ENCODE data around the gene ZNF341. TPM values are rescaled to one million over a fixed set of nuclear protein-coding genes. Genes with fewer than 3 reads are reported as not detected.

Gene ZNF341
- total RNA-seq, 1 donor from 2014 or later, result 2.1 TPM

DNA sequence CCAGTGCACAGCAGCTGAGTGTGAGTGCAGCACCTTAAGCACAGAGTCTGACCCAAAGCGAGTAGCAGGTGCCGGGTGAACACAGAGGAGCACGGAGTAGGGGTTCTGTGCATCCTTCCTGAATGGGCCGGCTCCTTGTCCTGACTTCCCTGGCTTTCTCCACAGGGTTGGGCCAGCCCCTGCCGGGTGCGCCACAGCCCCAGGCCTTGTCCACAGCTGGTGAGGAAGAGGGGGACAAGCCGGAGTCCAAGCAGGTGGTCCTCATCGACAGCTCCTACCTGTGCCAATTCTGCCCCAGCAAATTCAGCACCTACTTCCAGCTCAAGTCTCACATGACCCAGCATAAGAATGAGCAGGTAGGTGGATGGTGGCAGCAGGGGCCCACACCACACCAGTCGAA lies 34.9 kb downstream of the ZNF341 start:
- DNase-seq (ENCODE audit: low read depth), result no peak

DNA sequence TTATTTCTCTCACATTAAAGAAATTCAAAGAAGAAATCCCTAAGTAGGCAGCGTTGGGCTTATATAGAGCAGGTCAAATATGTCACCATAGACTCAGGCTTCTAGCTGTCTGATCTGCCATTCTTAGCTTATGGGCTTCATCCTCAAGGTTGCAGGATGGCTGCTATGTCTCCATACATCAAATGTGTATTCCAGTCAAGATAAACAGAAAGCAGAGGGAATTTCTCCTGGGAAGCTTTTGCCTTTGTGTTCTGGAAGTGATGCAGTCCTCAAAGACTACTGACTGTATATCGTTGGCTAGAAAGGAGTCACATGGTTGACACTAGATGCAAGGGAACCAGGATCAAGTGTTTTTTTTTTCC lies 36.0 kb downstream of the ZNF341 start:
- DNase-seq (ENCODE audit: low read depth), result no peak

DNA sequence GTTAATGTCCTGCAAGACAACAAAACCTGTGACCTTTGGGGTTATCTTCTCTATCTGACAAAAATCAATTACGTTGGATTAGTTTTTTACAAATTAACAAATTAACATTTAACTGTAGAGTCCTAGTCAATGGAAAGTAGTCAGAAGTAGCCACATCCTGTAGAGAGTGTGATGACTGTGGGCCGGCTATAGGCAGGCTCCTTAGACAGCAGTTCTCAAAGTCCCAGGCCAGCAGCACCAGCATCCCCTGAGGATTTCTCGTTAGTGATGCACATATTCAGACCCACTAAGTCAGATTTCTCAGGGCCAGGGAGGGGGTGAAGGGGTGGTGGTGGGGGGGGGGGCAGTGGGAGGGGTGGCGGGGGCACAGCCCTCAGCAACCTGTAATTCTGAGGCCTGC lies 37.2 kb downstream of the ZNF341 start:
- no peak for DNase-seq (ENCODE audit: low read depth)

DNA sequence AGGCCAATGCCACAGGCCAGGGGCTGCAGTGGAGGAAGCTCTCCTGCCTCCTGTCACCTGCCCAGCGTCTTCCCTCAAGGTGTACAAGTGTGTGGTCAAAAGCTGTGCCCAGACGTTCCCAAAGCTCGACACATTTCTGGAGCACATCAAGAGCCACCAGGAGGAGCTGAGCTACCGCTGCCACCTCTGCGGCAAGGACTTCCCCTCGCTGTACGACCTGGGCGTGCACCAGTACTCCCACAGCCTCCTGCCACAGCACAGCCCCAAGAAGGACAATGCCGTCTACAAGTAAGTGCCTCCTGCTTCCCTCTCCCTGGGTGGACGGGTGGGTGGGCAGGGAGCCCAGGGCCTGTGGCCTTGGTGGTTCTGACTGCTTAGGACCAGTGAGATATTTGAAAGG lies 38.2 kb downstream of the ZNF341 start:
- no peak for DNase-seq (ENCODE audit: low read depth)

DNA sequence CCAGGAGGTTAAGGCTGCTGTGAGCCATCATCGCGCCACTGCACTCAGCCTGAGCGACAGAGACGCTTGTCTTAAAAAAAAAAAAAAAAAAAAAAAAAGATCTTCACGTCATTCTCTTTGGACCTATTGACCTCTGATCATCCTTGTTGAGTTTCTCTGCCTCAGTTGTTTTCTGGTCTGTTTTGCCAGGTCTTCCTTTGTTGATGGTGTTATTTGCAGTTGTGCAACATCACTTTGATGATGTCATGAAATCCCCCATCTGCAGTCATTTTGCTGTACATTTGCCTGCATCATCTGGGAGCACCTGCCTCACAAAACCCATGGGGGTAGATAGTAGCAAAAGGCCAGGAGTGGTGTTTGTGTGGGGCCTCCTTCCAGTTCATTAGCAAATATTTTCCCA lies 40.1 kb downstream of the ZNF341 start:
- DNase-seq (ENCODE audit: low read depth), result no peak

DNA sequence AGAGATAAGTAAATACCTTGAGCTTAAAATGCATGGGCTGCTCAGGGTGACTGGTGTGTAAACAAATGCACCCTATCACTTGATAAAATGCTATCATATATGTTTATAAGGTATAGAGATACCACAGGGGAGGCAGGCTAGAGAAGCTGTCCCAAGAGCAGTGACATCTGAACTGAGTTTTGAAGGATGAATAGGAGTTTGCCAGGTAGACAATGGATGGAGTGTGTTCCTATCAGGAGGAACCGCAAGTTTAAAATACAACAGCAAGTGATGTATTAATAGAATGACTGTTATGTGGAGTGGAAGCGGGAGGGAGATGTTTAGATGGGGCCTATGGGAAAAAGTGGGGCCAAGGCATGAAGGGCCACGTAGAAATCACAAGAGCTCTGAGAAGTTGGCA lies 40.6 kb downstream of the ZNF341 start:
- DNase-seq (ENCODE audit: low read depth), result no peak

DNA sequence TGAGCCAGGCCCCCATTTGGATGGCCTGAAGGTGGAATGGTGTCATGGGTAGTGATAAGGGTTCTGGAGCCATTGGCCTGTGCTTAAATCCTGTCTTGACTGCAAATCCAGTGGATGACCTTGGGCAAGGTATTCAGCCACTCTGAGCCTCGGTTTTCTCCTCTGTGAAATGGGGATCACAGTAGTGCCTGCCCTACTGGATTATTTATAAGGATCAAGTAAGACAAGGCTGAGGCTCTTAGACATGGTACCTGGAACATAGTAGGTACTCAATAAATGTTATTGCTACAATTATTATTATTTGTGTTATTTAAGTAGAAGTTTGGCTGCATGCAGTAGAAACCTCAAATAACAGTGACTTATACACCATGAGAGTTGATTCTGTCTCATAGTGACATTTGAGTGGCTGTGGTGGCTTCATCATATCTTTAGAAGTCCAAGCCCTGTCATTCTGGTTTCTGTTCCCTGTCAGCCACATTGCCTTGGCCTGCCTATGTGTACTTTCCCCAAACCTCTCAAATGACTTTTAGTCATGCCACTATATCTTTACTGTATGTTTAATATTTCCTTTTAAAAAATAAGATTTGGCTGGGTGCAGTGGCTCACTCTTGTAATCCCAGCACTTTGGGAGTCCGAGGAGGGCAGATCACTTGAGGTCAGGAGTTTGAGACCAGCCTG lies 41.8 kb downstream of the ZNF341 start:
- DNase-seq (ENCODE audit: low read depth), result no peak

DNA sequence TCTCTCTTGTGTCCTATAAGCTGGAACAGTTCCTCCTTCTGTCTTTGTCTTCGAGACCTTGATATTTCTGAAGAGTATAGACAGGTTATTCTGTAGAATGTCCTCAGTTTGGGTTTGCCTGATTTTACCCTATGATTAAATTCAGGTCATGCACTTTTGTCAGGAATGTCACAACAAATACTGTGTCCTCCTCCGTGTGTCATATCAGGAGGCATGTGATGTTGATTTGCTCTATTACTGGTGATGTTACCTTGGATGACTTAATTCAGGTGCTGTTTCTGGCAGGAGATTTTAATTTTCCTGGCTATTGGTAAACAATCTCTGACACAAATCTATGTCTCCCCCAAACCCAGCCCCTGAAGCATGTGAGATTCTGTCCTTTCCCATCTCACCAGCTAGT lies 46.0 kb downstream of the ZNF341 start:
- DNase-seq (ENCODE audit: low read depth), result no peak

DNA sequence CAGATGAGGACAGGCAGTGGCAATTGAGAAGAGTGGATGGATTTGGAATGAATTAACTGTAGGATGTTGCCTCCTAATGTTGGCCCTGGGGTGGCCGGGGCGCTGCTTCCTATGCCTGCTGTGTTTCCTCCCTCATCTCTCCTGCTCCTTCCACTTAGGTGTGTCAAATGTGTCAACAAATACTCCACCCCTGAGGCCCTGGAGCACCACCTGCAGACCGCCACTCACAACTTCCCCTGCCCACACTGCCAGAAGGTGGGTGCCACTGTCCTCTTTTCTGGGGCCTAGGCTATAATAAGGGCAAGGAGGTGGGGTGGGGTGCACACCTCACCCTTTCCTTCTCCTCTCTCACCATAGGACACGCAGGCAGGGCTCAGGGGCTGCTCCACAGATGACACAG lies 49.3 kb downstream of the ZNF341 start:
- no peak for DNase-seq (ENCODE audit: low read depth)

DNA sequence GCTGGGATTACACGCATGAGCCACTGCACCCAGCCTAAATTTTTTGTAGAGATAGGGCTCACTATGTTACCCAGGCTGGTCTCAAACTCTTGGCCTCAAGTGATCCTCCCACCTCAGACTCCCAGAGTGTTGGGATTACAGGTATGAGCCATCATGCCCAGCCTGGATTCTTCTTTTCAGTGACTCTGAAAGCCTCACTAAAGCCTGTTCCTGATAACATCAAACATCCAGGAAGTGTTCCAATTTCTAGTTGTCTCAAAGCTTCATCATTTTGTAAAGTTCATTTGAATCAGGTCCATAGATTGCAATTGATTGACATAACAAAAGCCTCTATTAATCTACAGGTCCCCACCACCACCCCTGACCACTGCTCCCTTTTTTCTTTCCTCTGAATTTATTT lies 50.1 kb downstream of the ZNF341 start:
- DNase-seq (ENCODE audit: low read depth), result no peak

DNA sequence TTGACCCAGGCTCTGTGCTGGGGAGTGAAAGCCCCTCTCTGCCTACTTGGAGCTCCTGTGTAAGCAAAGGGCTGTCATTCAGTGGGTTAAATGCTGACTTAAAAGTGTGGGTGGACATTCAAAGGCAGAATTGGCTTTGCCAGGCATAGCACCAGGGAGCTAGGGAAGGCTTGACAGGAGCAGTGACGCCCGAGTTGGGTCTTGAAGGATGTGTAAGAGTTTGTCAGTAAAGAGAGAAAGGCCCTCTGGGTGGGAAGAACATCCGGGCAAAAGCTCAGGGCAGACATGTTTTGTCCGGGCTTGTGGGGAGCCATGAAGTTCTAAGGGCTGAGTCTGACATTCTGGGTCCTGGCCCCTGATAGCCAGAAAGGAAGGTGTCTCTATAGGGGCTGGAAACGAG lies 51.5 kb downstream of the ZNF341 start:
- no peak for DNase-seq (ENCODE audit: low read depth)

DNA sequence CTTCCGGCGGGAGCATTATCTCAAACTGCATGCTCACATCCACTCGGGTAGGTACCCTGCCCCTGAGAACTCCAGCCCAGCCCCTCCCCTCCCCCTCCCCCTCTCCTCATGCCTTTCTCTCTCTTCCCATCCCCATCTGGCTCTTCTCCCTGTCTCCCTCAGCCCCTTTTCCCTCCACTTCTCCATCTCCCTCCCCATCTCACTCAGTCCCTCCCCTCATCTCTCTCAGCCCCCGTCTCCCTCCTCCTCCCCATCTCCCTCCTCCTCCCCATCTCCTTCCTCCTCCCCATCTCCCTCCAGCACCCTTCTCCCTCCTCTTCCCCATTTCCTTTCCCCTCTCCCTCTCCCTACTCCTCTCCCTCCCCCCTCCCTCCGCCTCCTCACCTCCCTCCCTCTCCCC lies 52.0 kb downstream of the ZNF341 start:
- DNase-seq (ENCODE audit: low read depth), result no peak

DNA sequence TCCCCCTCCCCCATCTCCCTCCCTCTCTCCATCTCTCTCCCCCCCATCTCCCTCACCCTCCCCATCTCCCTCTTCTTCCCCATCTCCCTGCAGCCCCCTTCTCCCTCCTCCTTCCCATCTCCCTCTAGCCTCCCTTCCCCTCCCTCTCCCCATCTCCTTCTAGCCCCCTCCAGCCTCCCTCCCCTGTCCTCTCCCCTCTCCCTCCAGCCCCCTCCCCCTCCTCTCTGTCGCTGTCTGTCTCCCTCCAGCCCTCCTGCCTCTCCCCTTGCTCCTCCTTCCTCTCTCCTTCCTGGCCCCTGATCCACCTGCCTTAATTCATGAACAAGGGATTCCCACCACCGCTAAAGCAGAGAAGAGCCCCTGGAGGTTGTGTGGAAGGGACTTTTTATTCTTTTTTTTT lies 52.4 kb downstream of the ZNF341 start:
- no peak for DNase-seq (ENCODE audit: low read depth)

DNA sequence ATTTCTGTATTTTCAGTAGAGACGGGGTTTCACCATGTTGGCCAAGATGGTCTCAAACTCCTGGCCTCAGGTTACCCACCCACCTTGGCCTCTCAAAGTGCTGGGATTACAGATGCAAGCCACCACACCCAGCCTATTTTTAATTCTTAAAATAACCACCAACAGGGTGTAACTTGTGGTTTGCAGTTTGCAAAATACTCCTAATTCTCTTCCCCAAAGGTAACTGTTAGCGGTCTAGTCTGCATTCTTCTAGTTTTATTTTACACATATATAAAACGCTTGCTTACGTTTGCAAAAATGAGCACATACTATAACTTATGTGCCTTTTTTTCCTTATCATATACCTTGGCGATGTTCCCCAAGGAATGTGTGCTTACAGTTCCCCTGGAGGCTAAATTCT lies 53.7 kb downstream of the ZNF341 start:
- no peak for DNase-seq (ENCODE audit: low read depth)

DNA sequence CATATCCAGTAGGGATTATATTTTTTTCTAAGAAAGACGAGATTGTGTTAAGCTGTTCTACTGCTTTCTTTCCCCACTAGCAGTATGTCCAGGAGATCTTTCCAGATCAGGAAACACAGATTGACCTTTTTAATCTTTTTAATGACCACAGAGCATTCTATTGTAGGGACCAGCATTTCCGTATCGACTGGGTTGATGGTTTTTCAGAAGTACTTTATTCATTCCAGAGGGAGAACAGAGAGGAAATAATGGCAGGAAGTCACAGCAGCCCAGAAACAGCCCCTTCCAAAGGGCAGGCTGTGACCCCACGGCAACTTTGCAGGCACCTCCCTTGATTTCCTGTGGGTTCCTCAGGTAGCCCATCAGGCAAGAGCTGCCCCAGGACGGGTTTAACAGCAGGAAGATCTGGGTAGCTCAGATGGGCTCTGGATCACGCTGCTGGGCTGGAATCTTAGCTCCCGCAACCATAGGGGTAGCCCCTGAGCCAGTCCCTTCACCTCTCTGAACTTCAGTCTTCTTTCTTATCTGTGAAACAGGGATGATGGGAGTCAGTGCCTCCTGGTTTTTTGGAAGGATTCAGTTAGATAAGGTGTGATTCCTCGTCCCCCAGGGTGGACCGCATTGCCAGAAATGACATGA lies 55.6 kb downstream of the ZNF341 start:
- no peak for DNase-seq (ENCODE audit: low read depth)

DNA sequence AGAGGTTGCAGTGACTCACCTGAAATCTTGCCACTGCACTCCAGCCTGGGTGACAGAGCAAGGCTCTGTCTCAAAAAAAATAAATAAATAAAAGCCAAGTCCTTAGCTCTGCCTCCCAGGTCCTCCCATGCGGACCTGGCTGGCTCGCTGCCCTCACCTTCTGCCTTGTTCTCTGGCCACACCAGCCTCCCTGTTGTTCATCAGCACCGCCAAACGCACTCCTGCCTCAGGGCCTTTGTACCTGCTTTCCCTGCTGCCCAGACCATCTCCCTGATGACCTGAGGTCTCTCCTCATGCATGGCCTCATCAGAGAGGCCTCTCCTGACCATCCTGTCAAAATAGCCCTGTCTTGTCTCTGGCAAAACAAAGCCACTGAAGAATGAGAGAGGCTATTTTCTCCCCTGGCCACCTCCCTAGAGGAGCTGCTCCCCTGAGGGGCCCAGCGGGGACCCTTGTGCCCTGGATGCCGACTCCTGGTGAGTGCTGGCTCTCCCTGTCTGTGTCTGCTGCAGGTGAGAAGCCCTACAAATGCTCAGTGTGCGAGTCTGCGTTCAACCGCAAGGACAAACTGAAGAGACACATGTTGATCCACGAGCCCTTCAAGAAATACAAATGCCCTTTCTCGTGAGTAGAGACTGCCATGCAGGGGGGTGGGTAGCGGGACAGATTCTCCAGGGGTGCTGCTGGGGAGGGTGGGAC lies 56.7 kb downstream of the ZNF341 start:
- DNase-seq (ENCODE audit: low read depth), result no peak

DNA sequence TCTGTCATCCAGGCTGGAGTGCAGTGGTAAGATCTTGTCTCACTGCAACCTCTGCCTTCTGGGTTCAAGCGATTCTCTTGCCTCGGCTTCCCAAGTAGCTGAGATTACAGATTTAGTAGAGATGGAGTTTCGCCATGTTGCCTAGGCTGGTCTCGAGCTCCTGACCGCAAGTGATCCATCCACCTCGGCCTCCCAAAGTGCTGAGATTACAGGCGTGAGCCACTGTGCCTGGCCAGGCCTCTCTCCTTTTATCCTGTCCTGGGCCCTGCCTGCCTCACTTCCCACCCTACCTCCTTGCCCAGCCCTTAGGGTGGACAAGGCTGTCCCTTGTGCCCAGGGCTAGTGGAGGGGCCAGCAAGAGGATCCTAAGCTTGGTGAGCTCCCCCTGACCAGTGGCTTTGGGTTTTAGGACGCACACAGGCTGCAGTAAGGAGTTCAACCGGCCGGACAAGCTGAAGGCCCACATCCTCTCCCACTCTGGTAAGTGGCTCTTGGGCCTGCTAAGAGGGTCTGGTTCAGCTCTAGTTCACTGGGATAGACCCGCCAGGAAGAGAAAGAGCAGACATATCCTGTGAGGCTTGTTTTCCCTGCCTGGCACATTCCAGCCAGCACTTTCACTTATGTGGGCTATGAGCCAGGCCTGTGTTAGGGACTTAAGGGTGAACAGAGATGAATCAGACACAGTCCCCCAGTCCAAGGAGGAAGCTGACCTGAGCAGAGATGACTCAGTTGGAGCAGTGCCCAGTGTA lies 57.5 kb downstream of the ZNF341 start:
- DNase-seq (ENCODE audit: low read depth), result peak; percentile 100

DNA sequence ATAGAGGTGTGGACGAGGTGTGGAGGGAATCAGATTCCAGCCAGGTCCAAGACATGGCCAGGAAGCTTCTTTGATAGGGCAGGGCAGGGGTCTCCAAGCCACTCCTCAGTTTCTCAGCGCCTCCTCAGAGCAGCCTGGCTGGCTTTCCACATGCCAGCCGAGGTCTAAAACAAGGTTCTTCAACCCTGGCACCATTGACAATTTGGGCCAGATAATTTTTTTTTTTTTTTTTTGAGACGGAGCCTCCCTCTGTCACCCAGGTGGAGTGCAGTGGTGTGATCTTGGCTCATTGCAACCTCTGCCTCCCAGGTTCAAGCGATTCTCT lies 58.0 kb downstream of the ZNF341 start:
- no peak for DNase-seq (ENCODE audit: low read depth)

DNA sequence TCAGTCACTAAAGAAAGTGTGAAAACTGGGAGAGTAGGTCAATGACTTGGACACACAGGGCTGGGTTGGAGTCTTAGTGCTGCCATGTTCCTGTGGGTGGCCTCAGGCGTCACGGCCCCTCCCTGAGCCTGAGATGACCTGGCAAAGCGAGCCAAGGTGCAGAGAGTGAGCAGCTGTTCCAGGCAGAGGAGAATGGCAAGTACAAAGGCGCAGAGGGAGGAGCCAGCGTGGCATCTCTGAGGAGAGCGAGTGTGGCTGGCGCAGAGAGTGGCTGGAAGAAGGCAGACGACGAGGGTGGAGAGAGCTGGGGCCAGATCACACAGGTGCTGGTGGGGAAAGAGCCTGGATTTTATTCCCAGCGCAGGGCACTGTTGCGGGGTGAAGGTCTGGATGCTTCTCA lies 58.8 kb downstream of the ZNF341 start:
- no peak for DNase-seq (ENCODE audit: low read depth)

DNA sequence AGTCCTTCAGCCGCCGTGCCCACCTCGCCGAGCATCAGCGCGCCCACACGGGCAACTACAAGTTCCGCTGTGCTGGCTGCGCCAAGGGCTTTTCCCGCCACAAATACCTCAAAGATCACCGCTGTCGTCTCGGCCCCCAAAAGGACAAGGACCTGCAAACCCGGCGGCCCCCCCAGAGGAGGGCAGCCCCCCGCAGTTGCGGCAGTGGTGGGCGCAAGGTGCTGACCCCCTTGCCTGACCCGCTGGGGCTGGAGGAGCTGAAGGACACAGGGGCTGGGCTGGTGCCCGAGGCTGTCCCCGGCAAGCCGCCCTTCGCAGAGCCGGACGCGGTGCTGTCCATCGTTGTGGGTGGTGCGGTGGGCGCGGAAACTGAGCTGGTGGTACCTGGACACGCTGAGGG lies 59.2 kb downstream of the ZNF341 start:
- DNase-seq (ENCODE audit: low read depth), result no peak

DNA sequence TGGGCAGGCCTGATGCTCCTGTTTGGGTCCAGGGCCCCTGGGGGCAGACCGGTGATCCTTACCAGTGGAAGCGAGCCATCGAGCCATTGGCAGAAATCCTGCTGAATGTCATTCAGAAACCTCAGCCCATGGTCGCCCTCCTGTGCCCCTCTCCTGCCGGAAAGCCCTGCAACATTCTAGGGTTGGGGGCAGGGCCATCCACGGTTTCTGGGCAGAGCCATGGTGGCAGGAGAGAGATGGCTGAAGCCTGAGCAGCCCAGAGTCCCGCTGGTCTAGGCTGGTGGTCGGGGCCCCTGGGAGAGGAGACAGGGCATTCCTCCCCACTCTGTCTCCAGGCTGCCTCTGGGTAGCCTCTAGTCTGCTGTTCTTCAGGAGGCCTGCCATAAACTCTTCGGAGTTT lies 59.7 kb downstream of the ZNF341 start:
- no peak for DNase-seq (ENCODE audit: low read depth)

DNA sequence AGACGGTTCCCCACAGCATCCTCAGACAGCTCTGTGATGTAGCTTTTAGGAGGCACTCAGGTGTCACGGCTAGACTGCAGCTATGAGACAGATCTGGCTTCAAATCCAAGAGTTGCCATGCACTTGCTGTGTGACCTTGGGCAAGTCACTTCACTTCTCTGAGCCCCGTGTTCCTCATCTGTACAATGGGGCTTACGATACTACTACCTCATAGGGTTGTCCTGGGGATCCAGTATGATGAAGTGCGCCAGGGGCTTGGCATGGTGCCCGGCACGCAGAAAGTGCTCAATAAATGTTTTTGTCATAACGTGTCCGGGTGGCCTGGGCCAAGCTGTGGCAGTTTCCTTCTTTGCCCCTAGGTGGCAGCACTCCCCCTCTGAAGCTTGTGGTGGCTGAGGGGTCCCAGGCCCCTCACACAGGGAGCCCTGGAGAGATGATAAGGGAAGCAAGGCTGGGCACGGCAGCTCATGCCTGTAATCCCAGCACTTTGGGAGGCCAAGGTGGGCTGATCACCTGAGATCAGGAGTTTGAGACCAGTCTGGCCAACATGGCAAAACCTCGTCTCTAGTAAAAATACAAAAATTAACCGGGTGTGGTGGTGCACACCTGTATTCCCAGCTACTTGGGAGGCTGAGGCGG lies 60.3 kb downstream of the ZNF341 start:
- DNase-seq (ENCODE audit: low read depth), result no peak
